ENCODE data around the gene MTARC2.

The MTARC2 gene

DNA sequence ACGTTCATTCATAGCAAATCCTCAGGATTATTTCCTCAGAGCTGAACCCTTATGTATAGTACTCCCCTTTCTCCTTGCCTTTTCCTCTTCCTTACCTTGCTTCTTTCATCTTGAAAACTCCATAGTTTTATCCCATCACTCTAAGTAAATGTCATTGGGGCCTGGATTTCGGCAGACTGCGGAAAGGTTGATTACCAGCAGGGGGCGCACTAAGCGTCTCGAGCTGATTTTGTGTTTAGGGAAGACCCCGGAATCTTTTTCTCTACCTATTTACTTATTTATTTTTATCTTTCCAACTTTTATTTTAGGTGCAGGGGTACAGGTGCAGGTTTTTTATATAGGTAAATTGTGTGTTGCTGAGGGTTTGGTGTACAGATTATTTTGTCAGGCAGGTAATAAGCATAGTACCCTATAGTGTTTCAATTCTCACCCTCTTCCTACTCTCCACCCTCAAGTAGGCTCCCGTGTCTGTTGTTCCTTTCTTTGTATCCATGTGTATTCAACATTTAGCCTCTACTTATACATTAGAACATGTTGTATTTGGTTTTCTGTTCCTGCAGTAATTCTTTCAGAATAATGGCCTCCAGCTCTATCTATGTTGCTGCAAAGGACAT lies 27.2 kb downstream of the MTARC2 start:
- FAIRE-seq, result no peak

DNA sequence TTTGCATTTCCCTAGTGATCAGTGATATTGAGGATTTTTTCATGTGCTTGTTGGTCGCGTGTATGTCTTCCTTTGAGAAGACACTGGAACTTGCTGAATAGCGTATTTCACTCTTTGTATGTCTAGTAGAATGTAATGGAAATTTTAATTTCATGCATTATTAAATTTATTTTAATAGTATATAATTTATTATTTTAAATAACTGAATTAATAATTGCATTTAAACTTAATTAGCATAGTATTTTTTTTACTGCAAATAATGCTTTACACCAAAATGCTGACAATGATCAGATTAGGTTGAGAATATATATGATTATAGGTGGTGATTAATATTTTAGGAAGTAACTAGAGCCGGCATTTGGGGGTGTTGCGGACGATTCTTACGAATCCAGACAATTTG lies 28.1 kb downstream of the MTARC2 start:
- TF ChIP-seq POLR2AphosphoS5 (IDR thresholded peaks at IDR 0.05; ENCODE audit: low read depth, low read length), result no peak
- no peak for TF ChIP-seq POLR2A (IDR thresholded peaks at IDR 0.05; ENCODE audit: low read depth, low read length)
- no peak for TF ChIP-seq TAF1 (IDR thresholded peaks at IDR 0.05; ENCODE audit: borderline replicate concordance, low read depth, low read length)
- DNase-seq (ENCODE audit: insufficient read length) (no peak), FAIRE-seq (no peak)

More for the DNA sequence above, 27.2 kb downstream of the MTARC2 start:
- TF ChIP-seq POLR2AphosphoS5 (IDR thresholded peaks at IDR 0.05; ENCODE audit: low read depth, low read length) (no peak), POLR2A (IDR thresholded peaks at IDR 0.05; ENCODE audit: low read depth, low read length) (no peak), TAF1 (IDR thresholded peaks at IDR 0.05; ENCODE audit: borderline replicate concordance, low read depth, low read length) (no peak)
- no peak for DNase-seq (ENCODE audit: insufficient read length)

DNA sequence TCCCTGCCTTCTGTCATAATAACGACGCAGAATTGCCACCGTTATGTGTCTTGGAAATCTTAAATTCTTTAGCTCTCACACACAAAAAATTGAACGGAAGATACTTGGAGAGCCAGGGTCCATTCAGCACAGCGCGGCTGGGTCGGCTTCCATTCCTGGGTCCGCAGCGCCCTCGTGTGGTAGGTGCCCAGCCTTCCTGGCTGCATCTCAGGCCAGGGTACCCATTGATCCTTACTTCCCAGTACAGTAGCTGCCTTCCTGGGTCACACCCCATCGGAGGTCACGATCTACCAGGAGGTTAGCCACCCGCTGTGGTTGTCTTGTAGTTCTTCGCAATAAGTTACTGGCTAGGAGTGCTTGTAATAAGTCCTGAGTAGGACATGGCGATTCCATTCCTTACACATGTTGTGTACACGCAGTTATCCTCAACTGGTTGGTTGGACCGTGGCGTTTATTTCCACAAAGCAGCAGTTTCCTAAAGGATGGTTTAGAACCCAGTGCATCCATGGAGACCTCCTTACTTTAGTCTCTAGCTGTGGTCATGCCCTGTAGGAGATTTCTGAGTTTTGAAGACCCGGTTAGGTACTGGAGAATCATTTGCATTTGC lies 28.7 kb downstream of the MTARC2 start:
- DNase-seq (ENCODE audit: insufficient read length), result peak; percentile 39
- FAIRE-seq, result peak; percentile 93
- TF ChIP-seq POLR2AphosphoS5 (IDR thresholded peaks at IDR 0.05; ENCODE audit: low read depth, low read length) (no peak), POLR2A (IDR thresholded peaks at IDR 0.05; ENCODE audit: low read depth, low read length) (no peak), TAF1 (IDR thresholded peaks at IDR 0.05; ENCODE audit: borderline replicate concordance, low read depth, low read length) (no peak)

DNA sequence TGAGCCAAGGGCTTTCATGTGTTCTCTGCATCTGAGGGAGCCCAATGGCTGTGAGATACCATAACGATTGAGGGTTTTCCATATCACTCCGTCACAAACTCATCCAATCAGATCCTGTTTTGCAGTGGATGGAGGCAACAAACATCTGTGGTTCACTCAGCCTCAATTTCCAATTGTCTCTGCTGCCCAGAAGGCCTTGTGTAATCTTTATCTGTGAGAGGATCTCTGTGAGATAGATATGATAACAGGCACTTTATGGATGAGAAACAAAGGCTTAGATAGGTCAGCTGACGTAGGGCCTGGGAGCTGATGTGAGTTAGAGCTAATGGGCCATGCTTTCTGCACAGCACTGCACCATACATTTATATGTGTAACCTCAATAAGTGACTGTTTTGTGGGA lies 35.3 kb downstream of the MTARC2 start:
- no peak for FAIRE-seq

DNA sequence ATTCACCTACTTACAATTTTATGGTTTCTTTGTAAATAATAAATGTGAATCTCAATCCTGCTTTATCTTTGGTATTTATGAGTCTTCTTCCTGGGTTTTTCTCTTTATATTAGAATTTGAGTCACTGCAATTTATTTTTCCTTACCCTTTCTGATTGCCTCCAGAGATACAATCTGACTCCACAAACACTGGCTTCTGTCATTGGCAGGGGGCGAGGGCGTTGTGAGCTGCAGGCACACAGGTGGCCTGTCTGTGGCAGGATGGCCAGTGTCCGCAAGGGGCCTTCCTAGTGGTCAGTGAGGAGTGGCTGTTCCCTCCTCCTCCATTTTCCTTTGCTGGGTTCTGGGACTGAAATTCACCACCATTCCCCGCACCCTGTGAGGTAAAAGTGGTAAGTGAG lies 36.6 kb downstream of the MTARC2 start:
- FAIRE-seq, result no peak
- TF ChIP-seq POLR2AphosphoS5 (IDR thresholded peaks at IDR 0.05; ENCODE audit: low read depth, low read length) (no peak), TAF1 (IDR thresholded peaks at IDR 0.05; ENCODE audit: borderline replicate concordance, low read depth, low read length) (no peak), POLR2A (IDR thresholded peaks at IDR 0.05; ENCODE audit: low read depth, low read length) (no peak)
- DNase-seq (ENCODE audit: insufficient read length), result no peak

More for the DNA sequence above, 35.3 kb downstream of the MTARC2 start:
- no peak for TF ChIP-seq POLR2AphosphoS5 (IDR thresholded peaks at IDR 0.05; ENCODE audit: low read depth, low read length)
- TF ChIP-seq TAF1 (IDR thresholded peaks at IDR 0.05; ENCODE audit: borderline replicate concordance, low read depth, low read length), result no peak
- TF ChIP-seq POLR2A (IDR thresholded peaks at IDR 0.05; ENCODE audit: low read depth, low read length), result no peak
- no peak for DNase-seq (ENCODE audit: insufficient read length)

DNA sequence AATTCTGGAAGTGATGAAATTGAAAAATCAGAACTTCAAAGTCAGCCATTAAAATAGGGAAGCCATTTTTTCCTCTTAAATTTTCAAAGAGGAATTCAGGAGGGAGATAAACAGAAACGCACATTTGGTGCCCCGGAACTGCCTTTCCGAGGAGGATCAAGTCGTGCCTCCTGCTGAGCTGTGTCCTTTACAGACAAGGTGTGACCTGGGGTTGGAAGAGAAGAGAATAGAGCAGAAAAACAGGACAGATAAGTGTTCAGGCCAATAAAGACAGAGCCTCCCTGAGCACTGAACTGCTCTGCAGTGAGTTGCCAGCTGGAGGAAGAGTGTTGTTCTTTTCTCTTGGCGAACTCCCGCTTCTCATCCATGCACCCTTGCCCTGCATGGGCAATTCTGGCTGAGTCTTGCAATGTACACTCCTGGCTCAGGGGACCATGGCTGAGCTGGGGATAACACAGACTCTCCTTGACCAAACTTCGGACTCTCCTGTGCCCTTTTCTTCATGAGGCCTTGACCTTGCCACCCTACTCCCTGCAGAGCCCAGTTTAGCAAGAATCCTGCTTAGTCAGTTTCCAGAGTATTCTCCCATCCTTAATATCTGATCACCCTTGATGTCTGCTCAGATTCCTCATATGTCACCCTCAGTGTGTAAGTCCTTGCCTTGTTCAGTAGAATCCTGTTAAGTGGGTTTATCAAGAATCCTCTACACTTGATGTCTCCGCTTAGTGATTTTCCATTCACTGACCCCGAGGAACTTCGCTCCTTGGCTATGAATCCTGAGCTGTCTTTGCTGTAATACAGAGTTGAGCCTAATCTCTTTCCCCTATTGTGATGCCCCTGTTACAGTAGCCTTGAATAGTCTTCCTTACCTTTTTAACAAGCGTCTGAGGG lies 37.3 kb downstream of the MTARC2 start:
- no peak for FAIRE-seq
- DNase-seq (ENCODE audit: insufficient read length), result no peak

DNA sequence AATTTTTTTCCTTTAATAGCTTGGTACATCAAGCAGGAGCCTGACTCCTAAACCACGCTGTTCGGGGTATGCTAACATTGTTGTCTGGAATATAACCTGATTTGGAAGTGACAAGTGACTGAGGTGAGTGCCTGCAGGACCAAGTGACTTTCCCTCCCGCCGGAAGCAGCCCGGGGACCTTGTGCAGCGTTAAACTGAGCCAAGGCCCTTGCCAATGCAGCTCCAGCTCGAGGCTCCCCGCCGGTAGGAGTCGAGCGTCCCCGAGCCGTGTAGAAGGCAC lies 37.9 kb downstream of the MTARC2 start:
- DNase-seq (ENCODE audit: insufficient read length), result no peak
- no peak for TF ChIP-seq POLR2AphosphoS5 (IDR thresholded peaks at IDR 0.05; ENCODE audit: low read depth, low read length)
- no peak for TF ChIP-seq TAF1 (IDR thresholded peaks at IDR 0.05; ENCODE audit: borderline replicate concordance, low read depth, low read length)
- TF ChIP-seq POLR2A (IDR thresholded peaks at IDR 0.05; ENCODE audit: low read depth, low read length), result no peak
- FAIRE-seq, result no peak

More for the DNA sequence above, 37.3 kb downstream of the MTARC2 start:
- TF ChIP-seq TAF1 (IDR thresholded peaks at IDR 0.05; ENCODE audit: borderline replicate concordance, low read depth, low read length), result no peak
- no peak for TF ChIP-seq POLR2A (IDR thresholded peaks at IDR 0.05; ENCODE audit: low read depth, low read length)
- TF ChIP-seq POLR2AphosphoS5 (IDR thresholded peaks at IDR 0.05; ENCODE audit: low read depth, low read length), result 0 out of 2 replicates have a peak, but pooled peaks have one; percentile 26

DNA sequence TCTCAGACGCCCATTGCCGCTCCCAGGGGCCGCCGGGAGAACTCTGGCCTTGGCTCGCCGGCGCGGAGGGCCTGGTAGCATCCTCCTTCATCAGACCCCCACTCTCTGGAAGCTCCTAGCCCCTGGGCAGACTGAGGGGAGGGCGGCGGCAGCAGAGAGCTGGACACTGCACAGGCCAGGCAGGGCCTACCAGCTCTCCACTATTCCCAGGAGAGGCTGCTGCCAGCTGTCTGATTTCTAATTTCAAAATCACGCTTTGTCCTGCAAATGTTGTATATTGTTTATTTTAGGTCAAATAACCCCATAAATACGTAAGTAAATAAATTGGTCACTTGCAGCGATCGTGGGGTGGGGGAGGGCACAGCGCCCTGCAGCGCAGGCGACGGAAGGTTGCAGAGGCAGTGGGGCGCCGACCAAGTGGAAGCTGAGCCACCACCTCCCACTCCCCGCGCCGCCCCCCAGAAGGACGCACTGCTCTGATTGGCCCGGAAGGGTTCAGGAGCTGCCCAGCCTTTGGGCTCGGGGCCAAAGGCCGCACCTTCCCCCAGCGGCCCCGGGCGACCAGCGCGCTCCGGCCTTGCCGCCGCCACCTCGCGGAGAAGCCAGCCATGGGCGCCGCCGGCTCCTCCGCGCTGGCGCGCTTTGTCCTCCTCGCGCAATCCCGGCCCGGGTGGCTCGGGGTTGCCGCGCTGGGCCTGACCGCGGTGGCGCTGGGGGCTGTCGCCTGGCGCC lies 38.4 kb downstream of the MTARC2 start, which contains the start of gene MTARC1:
Gene MTARC1 (plus strand): TSS at position 577 of the 732 bp plus-strand sequence. CDS start 32 bp downstream, at position 609.
- TF ChIP-seq POLR2A (IDR thresholded peaks at IDR 0.05; ENCODE audit: low read depth, low read length) (no peak), POLR2AphosphoS5 (IDR thresholded peaks at IDR 0.05; ENCODE audit: low read depth, low read length) (no peak), TAF1 (IDR thresholded peaks at IDR 0.05; ENCODE audit: borderline replicate concordance, low read depth, low read length) (no peak)
- FAIRE-seq, result peak; percentile 30
- peak; percentile 54 for DNase-seq (ENCODE audit: insufficient read length)

DNA sequence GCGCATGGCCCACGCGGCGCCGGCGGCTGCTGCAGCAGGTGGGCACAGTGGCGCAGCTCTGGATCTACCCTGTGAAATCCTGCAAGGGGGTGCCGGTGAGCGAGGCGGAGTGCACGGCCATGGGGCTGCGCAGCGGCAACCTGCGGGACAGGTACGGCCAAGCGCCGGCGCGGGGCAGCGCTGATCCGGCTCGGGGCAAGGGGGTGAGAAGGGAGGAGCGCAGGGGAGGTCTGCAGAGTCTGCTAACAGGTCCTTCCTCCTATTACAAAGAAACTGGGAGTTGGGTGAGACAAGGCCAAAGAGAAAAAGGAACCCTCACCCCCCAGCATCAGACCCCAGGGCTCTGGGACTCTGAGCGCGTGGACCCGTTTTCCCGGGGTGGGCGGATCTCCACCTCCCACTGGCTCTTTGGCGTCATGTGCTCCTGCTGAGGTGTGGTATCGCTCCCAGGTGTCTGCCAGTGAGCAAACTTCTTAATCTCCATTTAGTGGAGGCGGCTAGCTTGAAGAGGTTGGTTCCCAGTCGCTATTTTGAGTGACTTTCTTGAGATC lies 39.0 kb downstream of the MTARC2 start:
- FAIRE-seq (no peak), DNase-seq (ENCODE audit: insufficient read length) (peak; percentile 28)
- no peak for TF ChIP-seq POLR2AphosphoS5 (IDR thresholded peaks at IDR 0.05; ENCODE audit: low read depth, low read length)
- no peak for TF ChIP-seq POLR2A (IDR thresholded peaks at IDR 0.05; ENCODE audit: low read depth, low read length)
- TF ChIP-seq TAF1 (IDR thresholded peaks at IDR 0.05; ENCODE audit: borderline replicate concordance, low read depth, low read length), result no peak

DNA sequence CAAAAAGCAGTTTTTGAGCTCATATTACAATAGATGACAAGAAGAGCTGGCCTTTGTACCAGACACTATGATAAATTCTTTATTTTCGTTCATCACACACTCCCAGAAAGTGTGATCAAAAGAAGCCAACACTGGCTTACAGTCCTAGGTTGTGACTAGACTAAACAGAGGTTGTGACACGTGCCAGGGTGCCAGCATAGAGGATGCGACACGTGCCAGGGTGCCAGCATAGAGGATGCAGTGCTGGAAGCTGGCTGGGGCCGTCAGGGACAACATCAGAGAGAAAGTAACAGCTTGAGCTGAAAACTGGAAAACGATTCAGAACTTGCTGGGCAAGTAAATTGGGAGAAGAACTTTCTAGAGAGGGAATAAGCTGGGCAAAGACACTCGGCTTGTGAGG lies 40.8 kb downstream of the MTARC2 start:
- TF ChIP-seq TAF1 (IDR thresholded peaks at IDR 0.05; ENCODE audit: borderline replicate concordance, low read depth, low read length) (no peak), POLR2A (IDR thresholded peaks at IDR 0.05; ENCODE audit: low read depth, low read length) (no peak), POLR2AphosphoS5 (IDR thresholded peaks at IDR 0.05; ENCODE audit: low read depth, low read length) (no peak)
- FAIRE-seq (no peak), DNase-seq (ENCODE audit: insufficient read length) (no peak)
